GM12875 (cell line): ENCODE measurements around the gene KCNC3.

Experiments
- H3K4me3 ChIP-seq: one replicate; pipeline ENCODE4 v1.5.1; 2011; ENCODE audit warnings: low read depth, low read length, control low read depth
- CTCF ChIP-seq: IDR thresholded peaks from 2 replicates; pipeline ENCODE4 v1.5.1; 2011; ENCODE audit warnings: low read depth, mild to moderate bottlenecking, control low read depth, inconsistent platforms, low read length, moderate library complexity, borderline replicate concordance; ENCODE audit not compliant: insufficient read depth

KCNC3 gene

DNA sequence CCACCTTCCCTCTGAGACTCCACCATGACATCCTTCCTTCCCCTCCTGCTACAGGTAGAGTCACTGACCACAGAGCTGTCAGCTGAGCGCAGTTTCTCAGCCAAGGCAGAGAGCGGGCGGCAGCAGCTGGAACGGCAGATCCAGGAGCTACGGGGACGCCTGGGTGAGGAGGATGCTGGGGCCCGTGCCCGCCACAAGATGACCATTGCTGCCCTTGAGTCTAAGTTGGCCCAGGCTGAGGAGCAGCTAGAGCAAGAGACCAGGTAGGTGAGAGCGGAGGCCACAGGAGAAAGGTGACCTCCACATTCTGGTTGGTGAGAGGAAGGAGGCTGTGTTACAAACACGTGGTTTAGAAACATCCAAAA lies 27.6 kb downstream of the KCNC3 start:
- TF ChIP-seq CTCF: no peak
- no peak overlapping the region for H3K4me3 ChIP-seq

DNA sequence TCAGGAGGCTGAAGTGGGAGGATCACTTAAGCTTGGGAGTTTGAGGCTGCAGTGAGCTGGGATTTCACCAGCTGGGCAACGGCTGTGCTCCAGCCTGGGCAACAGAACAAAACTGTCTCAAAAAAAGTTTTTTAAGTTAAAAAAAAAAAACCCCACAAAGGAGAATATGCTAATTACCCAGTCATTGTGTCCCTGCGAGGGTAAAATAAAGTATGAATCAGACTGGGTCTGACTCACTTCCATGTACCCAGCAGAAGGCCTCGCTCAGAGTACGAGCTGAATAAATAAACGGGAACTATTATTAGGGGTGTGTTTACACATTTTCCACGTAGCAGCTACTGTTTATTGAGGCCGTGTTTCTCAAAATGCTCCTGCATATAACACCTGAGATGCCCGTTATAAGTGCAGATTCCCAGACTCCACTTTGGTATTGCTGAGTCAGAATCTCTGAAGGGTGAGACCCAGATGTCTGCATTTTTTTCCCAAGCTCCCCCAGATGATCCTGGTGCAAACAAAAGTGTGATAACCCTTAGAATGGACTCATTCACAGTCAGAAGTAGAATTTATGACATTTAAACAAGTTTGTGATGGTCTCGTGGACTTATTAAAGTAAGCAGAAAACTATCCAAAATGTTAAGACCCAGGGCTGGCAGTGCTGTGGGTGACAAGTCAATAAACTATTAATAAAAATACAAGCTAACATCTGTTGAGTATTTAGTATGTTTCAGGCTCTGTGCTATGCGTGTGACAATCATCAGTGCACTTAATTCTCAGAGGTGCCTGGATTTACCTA lies 28.2 kb downstream of the KCNC3 start:
- no peak for TF ChIP-seq CTCF
- no peak overlapping the region for H3K4me3 ChIP-seq

DNA sequence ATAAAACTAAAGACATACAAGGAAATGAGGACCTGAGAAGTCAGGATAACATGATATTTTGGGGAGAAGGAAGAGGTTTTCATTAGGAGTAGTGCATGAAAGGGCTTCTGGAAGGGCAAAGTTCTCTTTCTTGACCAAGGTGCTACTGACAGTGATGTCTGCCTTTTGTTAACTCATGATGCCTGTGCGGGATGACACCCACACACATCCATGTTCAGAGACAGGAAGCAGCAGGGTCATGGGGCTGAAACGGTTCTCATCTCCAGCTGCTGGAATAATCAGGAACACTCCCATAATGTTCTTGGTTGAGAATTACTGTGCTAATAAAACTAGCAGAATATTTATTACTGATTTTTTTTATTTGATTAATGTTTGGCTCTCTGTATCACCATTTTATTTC lies 29.1 kb downstream of the KCNC3 start:
- no peak overlapping the region for H3K4me3 ChIP-seq
- TF ChIP-seq CTCF: no peak

DNA sequence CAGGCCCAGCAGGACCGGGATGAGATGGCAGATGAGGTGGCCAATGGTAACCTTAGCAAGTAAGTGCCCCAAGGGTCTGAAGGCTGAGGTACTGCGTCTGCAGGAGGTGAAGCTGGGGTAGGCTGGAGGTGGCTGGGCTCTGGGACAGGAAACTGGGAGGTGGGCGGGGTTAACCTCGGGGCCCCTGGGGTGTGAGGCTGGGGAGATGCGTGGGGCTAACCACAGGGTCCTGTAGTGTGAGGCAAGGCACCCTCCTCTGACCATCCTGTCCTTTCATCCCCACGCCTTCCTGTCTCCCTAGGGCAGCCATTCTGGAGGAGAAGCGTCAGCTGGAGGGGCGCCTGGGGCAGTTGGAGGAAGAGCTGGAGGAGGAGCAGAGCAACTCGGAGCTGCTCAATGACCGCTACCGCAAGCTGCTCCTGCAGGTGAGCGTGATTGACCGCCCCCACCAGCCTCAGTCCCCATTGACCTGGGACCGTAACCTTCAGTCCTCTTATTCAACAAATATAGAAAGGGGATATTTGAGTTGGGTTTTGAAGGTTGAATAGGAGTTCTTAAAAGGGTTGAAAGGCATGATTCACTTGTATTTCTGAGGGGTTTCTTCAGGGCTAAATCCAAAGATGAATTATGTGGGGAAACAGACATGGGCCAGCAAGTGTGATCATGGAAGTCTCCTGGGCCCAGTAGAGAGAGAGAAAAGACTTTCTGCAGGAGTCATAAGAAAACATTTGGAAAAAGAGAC lies 35.7 kb downstream of the KCNC3 start:
- no peak for TF ChIP-seq CTCF
- H3K4me3 ChIP-seq: no peak overlapping the region

- H3K4me3 ChIP-seq: no peak overlapping the region
- TF ChIP-seq CTCF: no peak
These were observed 36.9 kb downstream of the KCNC3 start for GRCh38 chr19:50292216-50292827.

GRCh38 chr19:50290775-50291174 lies 38.4 kb downstream of the KCNC3 start:
- TF ChIP-seq CTCF: no peak
- H3K4me3 ChIP-seq: no peak overlapping the region

DNA sequence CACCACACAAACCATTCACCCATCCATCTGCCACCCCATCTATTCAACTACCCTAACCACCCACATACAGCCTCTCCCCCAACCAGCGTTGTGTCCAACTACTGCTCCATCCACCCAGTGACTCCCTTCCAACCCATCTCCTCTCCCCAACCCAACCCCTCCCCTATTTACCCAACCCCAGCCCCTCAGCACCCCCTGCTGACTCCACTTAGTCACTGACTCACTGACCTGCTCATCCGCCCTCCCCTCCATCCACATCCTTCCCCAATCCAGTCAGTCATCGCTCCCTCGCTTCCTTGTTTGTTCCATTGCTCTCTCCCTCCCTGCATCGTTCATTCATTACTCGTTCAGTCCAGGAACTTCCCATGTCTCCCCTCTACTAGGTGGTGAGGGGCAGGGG lies 39.2 kb downstream of the KCNC3 start:
- TF ChIP-seq CTCF: no peak
- no peak overlapping the region for H3K4me3 ChIP-seq
